HUES6 (cell line): ENCODE measurements around the gene EPOP.
A peak's percentile ranks its signal among the peaks of the same experiment; 100 is the strongest.

Experiments
- H3K27ac ChIP-seq: 2 replicates; pipeline ENCODE4 v1.7.0; 2013; ENCODE audit warnings: low read depth, mild to moderate bottlenecking, low read length, inconsistent platforms
- H3K27me3 ChIP-seq: 2 replicates; pipeline ENCODE4 v1.6.1; 2013; ENCODE audit warnings: low read length; ENCODE audit not compliant: control insufficient read depth, insufficient read depth
- H3K36me3 ChIP-seq: 2 replicates; pipeline ENCODE4 v1.6.1; 2013; ENCODE audit warnings: low read length; ENCODE audit not compliant: control insufficient read depth, insufficient read depth
- H3K4me1 ChIP-seq: 2 replicates; pipeline ENCODE4 v1.6.1; 2013; ENCODE audit warnings: low read length; ENCODE audit not compliant: control insufficient read depth, insufficient read depth
- H3K4me3 ChIP-seq: 2 replicates; pipeline ENCODE4 v1.5.1; 2013; ENCODE audit warnings: low read depth, low read length
- H3K9ac ChIP-seq: one replicate; pipeline ENCODE4 v1.6.1; 2013; ENCODE audit warnings: mild to moderate bottlenecking, low read length
- H3K9me3 ChIP-seq: 2 replicates; pipeline ENCODE4 v1.6.1; 2013; ENCODE audit warnings: low read depth, low read length; ENCODE audit not compliant: control insufficient read depth, insufficient read depth

The EPOP gene

DNA sequence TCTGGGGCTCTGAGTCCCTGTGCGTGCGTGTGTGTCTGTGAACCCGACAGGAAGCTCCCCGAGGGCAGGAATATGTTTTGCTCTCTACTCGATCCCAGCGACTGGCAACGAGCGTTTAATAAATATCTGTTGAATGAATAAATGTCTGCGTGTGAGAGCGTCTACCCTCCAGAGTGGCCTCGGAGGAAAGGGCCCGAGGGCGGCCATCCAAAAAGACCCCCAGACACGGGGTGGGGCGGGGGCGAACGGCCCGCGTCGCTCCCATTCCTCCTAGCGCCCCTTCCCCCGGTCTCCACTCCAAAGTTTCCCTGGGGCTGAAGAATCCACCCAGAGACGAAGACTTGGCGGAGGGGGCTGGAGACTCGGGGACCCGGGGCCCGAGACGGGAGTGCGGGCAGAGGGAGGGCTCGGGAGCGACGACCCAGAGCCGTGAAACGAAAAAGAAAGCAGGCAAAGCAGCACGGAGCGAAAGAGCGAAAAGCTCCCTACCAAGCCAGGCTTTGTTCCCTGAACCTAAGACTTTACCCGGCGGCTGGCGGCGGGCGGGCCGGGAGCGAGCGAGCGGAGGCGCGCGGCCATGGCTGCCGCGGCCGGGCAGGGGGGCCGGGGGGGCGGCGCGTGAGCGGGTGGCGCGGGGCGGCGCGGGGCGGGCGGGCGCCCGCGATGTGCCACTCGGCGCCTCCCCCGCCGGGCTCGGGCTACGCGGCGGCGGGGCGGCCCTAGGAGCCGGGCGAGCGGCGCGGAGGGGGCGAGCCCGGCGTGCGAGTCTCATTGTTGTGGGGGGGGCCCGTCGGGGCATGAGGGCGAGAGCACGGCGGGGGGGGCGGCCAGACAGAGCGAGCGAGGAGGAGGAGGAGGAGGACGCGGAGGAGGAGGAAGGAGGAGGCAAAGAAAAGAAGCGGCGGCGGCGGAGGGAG, 30.1 kb upstream of the EPOP start, which contains the start of gene MLLT6:
Gene MLLT6 (plus strand): TSS at position 668 of the 917 bp plus-strand sequence. CDS start 360 bp downstream, outside the sequence.
- peaks cover 44% of the 10 kb centered on the region for H3K4me1 ChIP-seq
- peaks cover 12% of the 10 kb centered on the region; the same call in 1 of the 2 replicates for H3K36me3 ChIP-seq
- H3K4me3 ChIP-seq = peak within 1 kb of the TSS; percentile 79
- H3K9me3 ChIP-seq = no peaks in the 10 kb centered on the region
- peak within 1 kb of the TSS; percentile 67; the same call in 1 of the 2 replicates for H3K27ac ChIP-seq
- H3K27me3 ChIP-seq = peaks cover 62% of the 10 kb centered on the region
- peak within 1 kb of the TSS; percentile 88 for H3K9ac ChIP-seq

DNA sequence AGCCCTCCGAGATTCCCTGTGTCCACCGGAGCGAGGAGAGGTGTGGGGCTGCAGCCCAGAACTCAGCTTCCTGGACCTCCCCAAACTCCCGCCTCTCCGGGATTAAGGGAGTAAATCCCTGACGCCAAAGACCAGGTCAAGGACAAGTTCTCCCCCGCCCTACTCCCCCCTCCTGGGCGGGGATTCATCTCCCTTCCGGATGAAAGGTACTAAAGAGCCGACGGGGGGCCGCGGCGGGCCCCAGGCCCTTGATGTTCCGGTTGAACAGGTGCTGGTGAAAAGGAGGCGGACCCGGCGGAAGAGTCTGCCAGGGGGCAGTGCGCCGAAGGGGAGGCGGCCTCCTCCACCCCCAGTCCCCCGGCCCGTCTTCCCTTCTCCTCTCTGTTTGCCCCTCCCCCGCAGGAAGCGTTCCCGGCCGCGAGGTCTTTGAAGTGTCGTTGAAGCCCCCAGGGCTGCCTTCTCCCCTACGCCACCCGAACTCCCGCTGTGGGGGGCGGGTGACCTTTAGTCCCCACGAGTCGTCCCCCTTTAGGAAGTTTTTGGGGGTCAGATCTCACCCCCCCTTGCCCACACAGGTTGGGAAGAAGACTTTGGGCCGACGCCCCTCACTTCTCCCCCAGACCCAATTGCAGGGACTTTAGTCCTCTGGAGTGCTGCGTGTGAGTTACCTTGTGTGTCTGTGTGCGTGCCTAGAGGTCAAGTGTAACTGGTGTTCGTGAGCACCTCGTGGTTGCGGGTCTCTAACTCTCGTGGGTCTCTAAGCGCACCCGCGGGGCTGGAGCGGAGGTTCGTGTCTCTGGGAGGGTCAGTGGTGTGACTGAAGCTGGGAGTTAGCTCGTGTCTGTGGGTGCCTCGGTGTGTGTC, 29.2 kb upstream of the EPOP start:
- peaks cover 44% of the 10 kb centered on the region for H3K4me1 ChIP-seq
- no peaks in the 10 kb centered on the region for H3K9me3 ChIP-seq
- peaks cover 4% of the 10 kb centered on the region; the same call in 1 of the 2 replicates for H3K36me3 ChIP-seq
- H3K27me3 ChIP-seq = peaks cover 69% of the 10 kb centered on the region
- peak overlapping the region; percentile 67; the same call in 1 of the 2 replicates for H3K27ac ChIP-seq
- peak overlapping the region; percentile 88 for H3K9ac ChIP-seq
- peak overlapping the region; percentile 70 for H3K4me3 ChIP-seq

DNA sequence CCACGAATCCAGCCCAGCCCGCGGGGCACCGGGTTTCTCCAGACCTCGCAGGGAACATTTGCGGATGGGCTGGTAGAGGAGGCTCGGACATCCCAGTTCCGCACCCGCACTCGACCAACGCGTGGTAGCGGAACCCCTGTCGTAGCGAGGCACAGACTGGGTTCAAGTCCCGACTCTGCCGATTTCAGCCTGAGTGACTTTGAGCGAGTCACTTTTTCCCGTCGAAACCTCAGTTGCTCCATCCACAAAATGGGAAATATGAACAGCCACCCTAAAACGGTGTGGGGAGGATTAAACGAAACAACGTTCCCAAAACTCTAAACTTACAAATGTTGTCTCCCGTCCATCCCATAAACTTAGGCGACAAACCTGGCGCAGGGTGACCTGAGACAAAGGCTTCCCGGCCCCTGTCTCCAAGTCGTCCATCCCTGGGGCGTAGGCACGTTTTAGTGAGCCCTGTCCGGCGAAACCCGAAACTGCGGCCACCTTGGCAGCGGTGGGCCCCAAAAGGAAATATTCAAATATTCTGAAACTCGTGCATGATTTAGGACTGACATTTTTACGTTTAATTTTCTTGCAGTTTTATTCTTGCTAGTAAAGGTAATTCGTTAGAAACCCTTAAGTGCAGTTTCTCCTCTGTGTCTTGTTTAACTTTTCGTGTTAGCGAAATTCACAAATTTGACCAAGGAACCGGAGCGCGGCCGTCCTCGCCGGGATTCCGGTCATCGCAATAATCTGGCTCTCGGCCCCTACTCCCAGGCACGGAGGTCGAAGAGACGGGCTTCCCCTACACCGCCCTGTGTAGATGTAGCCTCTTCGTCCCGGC, 28.4 kb upstream of the EPOP start:
- Histone ChIP-seq H3K27ac (peak overlapping the region; percentile 45; the same call in 1 of the 2 replicates), H3K4me1 (peaks cover 44% of the 10 kb centered on the region), H3K36me3 (0 out of 2 replicates have a peak, but pooled peaks cover 3% of the 10 kb centered on the region), H3K4me3 (peak overlapping the region; percentile 70), H3K27me3 (peaks cover 72% of the 10 kb centered on the region), H3K9ac (peak overlapping the region; percentile 76), H3K9me3 (no peaks in the 10 kb centered on the region)

DNA sequence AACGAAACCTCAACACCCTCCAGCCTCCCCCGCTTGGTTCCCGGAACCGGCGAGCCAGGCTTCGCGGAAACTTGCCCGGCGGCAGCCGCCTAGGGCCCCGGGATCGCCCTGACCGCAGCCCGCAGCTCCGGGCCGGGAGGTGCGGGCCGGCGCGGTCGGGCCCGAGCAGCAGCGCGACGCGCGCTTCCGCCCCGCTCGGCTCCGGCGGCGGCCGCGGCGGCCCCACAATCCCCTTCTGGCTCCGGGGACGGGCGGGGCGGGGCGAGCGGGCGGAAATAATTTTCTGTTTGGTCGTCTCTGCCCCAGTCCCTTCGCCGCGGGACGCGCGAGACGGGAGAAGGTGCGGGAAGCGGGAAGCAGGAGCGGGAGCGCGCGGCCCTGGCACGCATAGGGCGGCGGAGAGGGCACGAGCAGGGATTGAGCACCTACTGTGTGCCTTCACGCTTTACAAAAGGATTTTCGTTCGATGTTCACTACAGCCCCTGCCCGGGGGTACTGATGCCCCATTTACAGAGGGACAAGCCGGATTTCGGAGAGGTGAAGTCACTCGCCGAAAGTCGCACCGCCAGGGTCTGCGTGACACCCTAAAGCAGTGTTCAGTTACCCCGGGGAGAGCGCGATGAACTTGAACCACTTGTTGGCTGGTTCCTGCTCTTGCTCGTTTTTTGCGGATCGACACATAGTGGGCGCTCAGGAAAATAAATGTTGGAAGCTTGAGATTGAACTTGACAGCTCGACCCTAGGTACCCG, 27.6 kb upstream of the EPOP start:
- H3K4me1 ChIP-seq = peaks cover 38% of the 10 kb centered on the region
- peak overlapping the region; percentile 76 for H3K9ac ChIP-seq
- peaks cover 73% of the 10 kb centered on the region for H3K27me3 ChIP-seq

DNA sequence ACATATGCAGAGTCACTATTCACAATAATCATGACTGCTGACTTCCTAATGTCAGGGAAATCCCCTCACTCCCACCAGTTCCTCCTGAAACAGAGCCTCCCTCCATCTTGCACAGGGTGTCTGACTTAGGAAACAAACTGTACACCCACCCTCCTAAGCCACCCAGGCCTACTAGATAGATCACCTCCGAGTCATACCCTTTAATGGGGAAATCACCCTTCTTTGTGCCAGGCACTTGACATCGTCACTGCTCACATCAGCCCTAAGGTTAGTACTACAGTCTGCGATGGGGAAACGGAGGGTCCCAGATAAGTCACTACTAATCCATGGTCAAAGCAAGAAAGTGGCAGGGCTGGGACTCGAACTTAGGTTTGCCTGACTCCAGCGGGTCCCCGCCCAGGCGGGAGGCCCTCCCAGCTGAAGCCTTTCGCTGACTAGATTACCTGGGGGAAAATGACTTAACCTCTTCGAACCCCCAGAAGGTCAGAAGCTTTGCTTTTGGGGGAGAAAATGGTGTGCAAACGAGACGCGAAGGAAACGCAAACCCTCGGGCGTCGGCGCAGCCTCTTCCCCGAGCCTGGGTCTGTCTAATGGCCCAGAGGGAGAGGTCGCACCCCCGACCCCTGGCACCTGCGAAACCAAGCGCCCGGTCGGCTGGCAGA, 26.9 kb upstream of the EPOP start:
- Histone ChIP-seq H3K27ac (no peak overlapping the region), H3K4me1 (peaks cover 31% of the 10 kb centered on the region), H3K27me3 (peaks cover 73% of the 10 kb centered on the region)

More for the DNA sequence above, 27.6 kb upstream of the EPOP start:
- H3K9me3 ChIP-seq = no peaks in the 10 kb centered on the region
- H3K36me3 ChIP-seq = no peaks in the 10 kb centered on the region
- H3K4me3 ChIP-seq = peak overlapping the region; percentile 70
- H3K27ac ChIP-seq = no peak overlapping the region

DNA sequence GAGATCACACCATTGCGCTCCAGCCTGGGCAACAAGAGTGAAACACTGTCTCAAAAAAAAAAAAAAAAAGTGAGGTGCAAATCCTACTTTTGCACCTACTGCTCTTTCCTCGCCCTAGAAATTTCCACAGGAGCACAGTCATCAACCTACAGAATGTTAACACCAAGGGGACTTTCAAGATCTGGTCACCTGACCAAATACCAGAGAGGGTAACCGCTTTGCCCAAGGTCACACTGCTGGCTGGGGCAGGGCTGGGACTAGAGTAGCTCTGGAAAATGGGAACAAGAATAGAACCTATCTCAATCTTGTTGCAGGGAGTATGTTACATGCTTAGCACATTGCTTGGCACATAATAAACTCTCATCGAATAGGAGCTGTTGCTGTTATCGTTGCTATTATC, 24.0 kb upstream of the EPOP start:
- H3K9ac ChIP-seq = no peak overlapping the region
- H3K27ac ChIP-seq = no peak overlapping the region
- H3K4me3 ChIP-seq = no peak overlapping the region
- H3K36me3 ChIP-seq = no peaks in the 10 kb centered on the region
- H3K27me3 ChIP-seq = peaks cover 62% of the 10 kb centered on the region
- no peaks in the 10 kb centered on the region for H3K9me3 ChIP-seq
- H3K4me1 ChIP-seq = peaks cover 23% of the 10 kb centered on the region

More for the DNA sequence above, 26.9 kb upstream of the EPOP start:
- Histone ChIP-seq H3K9me3 (no peaks in the 10 kb centered on the region), H3K4me3 (peak overlapping the region; percentile 59), H3K36me3 (no peaks in the 10 kb centered on the region), H3K9ac (peak overlapping the region; percentile 50)

DNA sequence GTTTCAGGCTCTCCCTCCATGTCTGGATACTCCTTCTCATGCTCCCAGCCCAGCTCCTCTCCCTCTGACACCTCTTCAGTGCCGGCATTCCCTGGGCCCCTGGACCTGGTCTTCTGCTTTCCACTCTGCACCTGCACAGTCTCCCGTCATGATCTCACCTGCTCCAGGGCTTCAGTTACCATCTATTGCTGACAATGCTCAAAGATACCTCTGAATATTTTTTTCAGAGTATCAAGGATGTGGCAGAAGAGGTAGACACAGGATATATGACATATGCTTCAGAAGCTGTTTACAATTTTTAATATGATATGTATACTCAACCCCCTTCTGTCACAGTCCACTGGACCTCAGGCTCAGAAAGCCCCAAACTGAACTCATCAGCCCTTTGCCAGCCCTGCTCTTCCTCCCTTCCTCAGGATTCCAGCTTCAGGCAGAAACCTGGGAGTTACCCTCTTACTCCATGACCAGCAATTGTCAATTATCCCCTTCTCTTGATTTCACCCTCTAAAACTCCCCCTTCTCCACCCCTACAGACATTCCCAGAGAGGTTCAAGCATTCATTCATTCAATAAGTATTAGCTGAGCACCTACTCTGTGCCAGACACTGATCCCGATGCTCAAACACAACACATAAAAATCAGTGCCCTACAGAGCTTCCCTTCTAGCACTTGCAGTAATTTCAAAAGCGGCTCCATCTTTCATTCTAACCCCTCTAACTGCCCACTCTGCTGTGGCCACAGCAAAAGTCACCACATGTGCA, 22.5 kb upstream of the EPOP start:
- no peaks in the 10 kb centered on the region for H3K36me3 ChIP-seq
- no peak overlapping the region for H3K27ac ChIP-seq
- H3K9ac ChIP-seq = no peak overlapping the region
- peaks cover 51% of the 10 kb centered on the region for H3K27me3 ChIP-seq
- peaks cover 10% of the 10 kb centered on the region for H3K4me1 ChIP-seq
- H3K9me3 ChIP-seq = no peaks in the 10 kb centered on the region
- H3K4me3 ChIP-seq = no peak overlapping the region

DNA sequence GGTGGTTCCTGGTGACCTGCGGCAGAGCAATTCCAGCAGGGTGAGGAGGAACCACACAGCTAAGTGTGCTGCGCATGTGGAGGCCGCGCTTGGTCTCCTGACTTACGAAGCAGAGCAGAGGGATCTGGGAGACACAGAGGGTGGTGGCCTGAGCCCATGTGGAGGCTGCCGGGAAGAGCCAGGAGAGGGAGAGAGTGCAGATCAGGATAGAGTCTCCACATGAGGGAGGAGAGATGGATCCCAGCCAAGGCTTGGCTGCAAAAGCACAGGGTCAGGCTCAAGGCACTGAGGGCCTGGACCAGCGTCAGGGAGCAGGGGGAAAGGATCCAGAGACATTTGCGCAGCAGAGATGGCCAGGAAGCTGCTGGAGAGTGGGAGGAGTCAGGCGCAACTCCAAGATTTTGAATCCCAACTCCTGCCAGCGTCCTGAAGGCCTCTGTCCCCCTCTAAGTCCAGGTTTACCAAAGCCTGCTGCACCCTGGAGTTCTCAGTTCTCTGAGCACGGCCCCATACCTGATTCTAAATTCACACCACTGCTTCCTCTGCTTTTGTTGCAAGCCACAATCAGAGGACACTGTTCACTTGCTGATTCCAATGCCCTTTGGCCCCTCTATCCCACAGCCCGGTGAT, 19.1 kb upstream of the EPOP start:
- no peak overlapping the region for H3K4me3 ChIP-seq
- no peak overlapping the region for H3K9ac ChIP-seq
- no peaks in the 10 kb centered on the region for H3K36me3 ChIP-seq
- H3K27me3 ChIP-seq = peaks cover 23% of the 10 kb centered on the region
- H3K27ac ChIP-seq = no peak overlapping the region
- H3K9me3 ChIP-seq = no peaks in the 10 kb centered on the region
- no peaks in the 10 kb centered on the region; the same call in 1 of the 2 replicates for H3K4me1 ChIP-seq

DNA sequence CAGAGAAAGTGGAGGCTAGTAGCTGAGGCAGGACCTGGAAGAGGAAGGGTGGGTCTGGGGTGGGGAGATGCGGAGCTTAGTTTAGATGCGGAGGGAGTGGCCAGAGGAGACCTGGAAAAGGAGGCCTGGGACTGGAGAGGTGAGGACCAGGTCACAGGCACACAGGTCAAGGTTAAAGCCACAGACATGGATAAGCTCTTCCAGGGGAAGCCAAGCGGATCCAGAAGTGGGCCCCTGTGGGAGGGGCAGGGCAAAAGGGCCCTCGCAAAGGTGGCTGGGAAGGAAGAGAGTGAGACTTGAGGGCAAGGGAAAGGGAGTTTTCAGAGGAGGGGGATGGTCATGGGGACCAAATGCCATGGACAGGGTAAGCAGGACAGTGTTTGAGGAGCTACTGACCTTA, 16.4 kb upstream of the EPOP start:
- Histone ChIP-seq H3K9me3 (no peaks in the 10 kb centered on the region), H3K27ac (no peak overlapping the region), H3K27me3 (peaks cover 5% of the 10 kb centered on the region; the same call in 1 of the 2 replicates), H3K4me3 (no peak overlapping the region), H3K36me3 (no peaks in the 10 kb centered on the region), H3K9ac (no peak overlapping the region), H3K4me1 (no peaks in the 10 kb centered on the region)
